K562 (cell line): ENCODE data around the gene EIF4E. TPM values are rescaled to one million over a fixed set of nuclear protein-coding genes. Genes with fewer than 3 reads are reported as not detected.
A peak's percentile ranks its signal among the peaks of the same experiment; 100 is the strongest.

ENCODE experiments used
- ATAC-seq: fragments of 200-7000 bp; cut with Tn5 transposase; 3 replicates; pipeline ENCODE4 v1.9.1; 2020; ENCODE audit warnings: moderate library complexity
- BruUV-seq: library from RNA; stranded (reverse); fragments of 400-500 nt; replicated peaks from 2 replicates; lab custom pipeline; 2021; lab: Mats Ljungman, UMichigan
- CTCF ChIA-PET: fragments of 300-600 bp; formaldehyde crosslinking; extraction: SDS; loops from one replicate; lab custom pipeline; 2021; ENCODE audit warnings: low intra/inter-chr PET ratio; lab: Yijun Ruan, JAX
- POLR2A ChIA-PET: fragments of 300-600, 350-650 bp; sonication (Branson Sonifier 250); formaldehyde crosslinking; extraction: SDS; loops from one replicate; lab custom pipeline; 2021; ENCODE audit warnings: antibody characterized with exemption, inconsistent platforms; lab: Yijun Ruan, JAX
- DNase-seq, 4 experiments: peaks; one replicate each; pipeline versions ENCODE4 v3.0.0 to v3.0.0-alpha.2; 2011 to 2018; ENCODE audit warnings: low spot score in 3 of 4, mixed read lengths in 3 of 4; ENCODE audit errors: extremely low read depth in 1 of 4
- FAIRE-seq: peaks from 2 replicates; lab custom pipeline; 2011; peaks lifted over from hg19 to GRCh38; lab: Jason Lieb, UNC
- H2AFZ ChIP-seq: 2 replicates; pipeline ENCODE4 v1.6.0; 2011; ENCODE audit warnings: low read depth, low read length, control low read depth, inconsistent platforms
- H3K27ac ChIP-seq: fragments of 200-600 bp; 3 replicates; pipeline ENCODE4 v1.8.0; 2011; ENCODE audit warnings: low read depth, mild to moderate bottlenecking, control low read depth, inconsistent platforms, low read length, moderate library complexity, mixed read lengths; ENCODE audit errors: extremely low read depth
- H3K27me3 ChIP-seq, 2 experiments: fragments of 300-600 bp in 1 of 2; 2 replicates in 1 of 2; 3 replicates in 1 of 2; pipeline versions ENCODE4 v1.6.0 to v1.8.0; 2011; ENCODE audit warnings: inconsistent platforms in 2 of 2, low read length in 2 of 2, mild to moderate bottlenecking in 1 of 2, mixed read lengths in 1 of 2, moderate library complexity in 1 of 2; ENCODE audit not compliant: control insufficient read depth in 2 of 2, insufficient read depth in 2 of 2
- H3K36me3 ChIP-seq: fragments of 300-600 bp; 3 replicates; pipeline ENCODE4 v1.8.0; 2011; ENCODE audit warnings: mild to moderate bottlenecking, low read length, inconsistent platforms; ENCODE audit not compliant: control insufficient read depth, insufficient read depth
- H3K4me1 ChIP-seq, 2 experiments: fragments of 200-600 bp in 1 of 2; replicated peaks in 1 of 2; 2 replicates in 1 of 2; 3 replicates in 1 of 2; pipeline versions ENCODE4 v1.5.1 to v1.8.0; 2011; ENCODE audit warnings: inconsistent platforms in 2 of 2, low read length in 2 of 2, mild to moderate bottlenecking in 1 of 2, mixed read lengths in 1 of 2, moderate library complexity in 1 of 2; ENCODE audit not compliant: control insufficient read depth in 2 of 2, insufficient read depth in 2 of 2
- H3K4me2 ChIP-seq: 2 replicates; pipeline ENCODE4 v1.6.1; 2011; ENCODE audit warnings: low read length, control low read depth, inconsistent platforms, mixed read lengths; ENCODE audit not compliant: insufficient read depth
- H3K4me3 ChIP-seq: fragments of 200-600 bp; sonication (generic), shearing (Covaris generic); 2 replicates; pipeline ENCODE4 v1.5.1; 2016; ENCODE audit warnings: control low read depth, inconsistent platforms
- H3K79me2 ChIP-seq: fragments of 200-600 bp; 3 replicates; pipeline ENCODE4 v1.8.0; 2011; ENCODE audit warnings: low read length, inconsistent platforms; ENCODE audit not compliant: control insufficient read depth, insufficient read depth
- H3K9ac ChIP-seq, 2 experiments: 2 replicates each; pipeline versions ENCODE4 v1.6.0 to v1.6.1; 2011; ENCODE audit warnings: low read depth in 2 of 2, low read length in 2 of 2, control low read depth in 1 of 2, inconsistent platforms in 1 of 2, mild to moderate bottlenecking in 1 of 2, mixed read lengths in 1 of 2; ENCODE audit not compliant: insufficient read depth in 1 of 2
- H3K9me1 ChIP-seq: one replicate; pipeline ENCODE4 v1.6.0; 2011; ENCODE audit warnings: inconsistent platforms, mild to moderate bottlenecking, low read length, moderate library complexity; ENCODE audit not compliant: control insufficient read depth, insufficient read depth
- H3K9me3 ChIP-seq: replicated peaks from 2 replicates; pipeline ENCODE4 v1.5.1; 2011; ENCODE audit warnings: low read depth, low read length, inconsistent platforms; ENCODE audit not compliant: control insufficient read depth, insufficient read depth
- H4K20me1 ChIP-seq: replicated peaks from 2 replicates; pipeline ENCODE4 v1.6.1; 2011; ENCODE audit warnings: low read length, inconsistent platforms, mixed read lengths; ENCODE audit not compliant: control insufficient read depth, insufficient read depth
- DPF2 ChIP-seq: fragments of 450-650 bp; IDR thresholded peaks from 2 replicates; pipeline ENCODE4 v1.6.1; 2016
- FOXM1 ChIP-seq, 2 experiments: fragments of 450-650 bp in 1 of 2; sonication (generic) in 1 of 2; formaldehyde crosslinking in 1 of 2; IDR thresholded peaks; 2 replicates each; pipeline versions ENCODE4 v1.6.1 to v1.9.0; 2017 to 2022; ENCODE audit warnings: low read depth in 2 of 2, mild to moderate bottlenecking in 2 of 2, missing genetic modification reagents in 1 of 2, moderate library complexity in 1 of 2
- HMBOX1 ChIP-seq: sonication (generic); IDR thresholded peaks from 2 replicates; pipeline ENCODE4 v1.6.1; 2016
- KDM1A ChIP-seq, 2 experiments: fragments of 450-650 bp; IDR thresholded peaks; 2 replicates each; pipeline ENCODE4 v1.6.1; 2016; ENCODE audit warnings: mild to moderate bottlenecking in 2 of 2
- ZBTB17 ChIP-seq: fragments of 450-650 bp; formaldehyde crosslinking; IDR thresholded peaks from 2 replicates; pipeline ENCODE4 v1.4.0; 2020; ENCODE audit warnings: mild to moderate bottlenecking
- ZEB2 ChIP-seq: fragments of 450-650 bp; IDR thresholded peaks from 2 replicates; pipeline ENCODE4 v1.6.1; 2016
- WGBS: fragments of 100-300 bp; shearing (Covaris generic); methylation state at CpG from one replicate; pipeline ENCODE4 v1.1.6; 2016; ENCODE audit warnings: low coverage, mixed read lengths; ENCODE audit not compliant: insufficient coverage; ENCODE audit errors: missing lambda C conversion rate; 5-methylcytosine and 5-hydroxymethylcytosine counted together
- in situ Hi-C: fragments of 300-500 bp; cut with MboI; formaldehyde crosslinking; loops from 4 replicates; pipeline ENCODE4 v1.15.0; 2018; ENCODE audit warnings: inconsistent platforms, mixed read lengths
- intact Hi-C: fragments of 100-400 bp; cut with micrococcal nuclease; formaldehyde crosslinking; loops from 2 replicates; pipeline ENCODE4 v1.14.2; 2022
- polyA plus RNA-seq, 8 experiments: library from polyadenylated mRNA; depleted of rRNA in 4 of 8; stranded (reverse) in 5 of 8; unstranded in 3 of 8; fragments of >200 nt; fragmentation: Nextera tagmentation in 2 of 8; fragmentation: Illumina TruSeq in 1 of 8; extraction: Ambion mirVana in 2 of 8; extraction: Trizol in 1 of 8; gene quantifications; 2 replicates each; pipeline versions ENCODE4 v1.2.1 to v1.2.3, GENCODE V29; 2011 to 2014; ENCODE audit warnings: inconsistent platforms in 1 of 8, missing spikeins in 1 of 8
- total RNA-seq, 7 experiments: library from RNA; depleted of rRNA in 6 of 7; stranded (reverse); fragments of >200 nt in 6 of 7; fragmentation: Illumina TruSeq in 2 of 7; extraction: Trizol in 2 of 7; gene quantifications; 2 replicates each; pipeline versions ENCODE4 v1.2.1 to v1.2.3, GENCODE V29; 2011 to 2021; ENCODE audit warnings: low replicate concordance in 1 of 7

The EIF4E gene
- total and polyA plus RNA-seq, 9 of the 15 experiments (the other 6 are each of a cell fraction or from before 2014, with no cell fraction given), result 164 to 489 (median 179) TPM

GRCh38 chr4:98864560-98864959 lies 64.4 kb downstream of the EIF4E start (continued):
- TF ChIP-seq FOXM1 (IDR thresholded peaks at IDR 0.05; ENCODE audit: low read depth) (peak; percentile 51; the same call in 1 of the 2 replicates), FOXM1 (CRISPR knock-in tag; IDR thresholded peaks at IDR 0.05; ENCODE audit: low read depth) (no peak), ZEB2 (peak; percentile 69), KDM1A (IDR thresholded peaks at IDR 0.05) (peak; percentile 29 to 50; a peak in 2 of 4 replicates), DPF2 (peak; percentile 78)

- Histone ChIP-seq H3K4me3 (no peak overlapping the region), H4K20me1 (no peaks in the 10 kb centered on the region), H3K36me3 (no peaks in the 10 kb centered on the region), H3K27me3 (no peaks in the 10 kb centered on the region), H3K27ac (0 out of 3 replicates have a peak overlapping the region, but pooled peaks have one; percentile 32), H3K4me2 (no peak overlapping the region), H3K9me3 (no peaks in the 10 kb centered on the region), H2AFZ (peak overlapping the region; percentile 79), H3K9ac (no peak overlapping the region), H3K4me1 (peaks cover 6 to 29% of the 10 kb centered on the region in 2 experiments; a peak in 3 of 5 replicates), H3K9me1 (no peaks in the 10 kb centered on the region), H3K79me2 (no peaks in the 10 kb centered on the region)
- BruUV-seq, result no TSS peak
- no peak for DNase-seq
- WGBS, result 56% methylated on average over 3 of the region's 3 CpGs
- no peak for TF ChIP-seq ZBTB17 (CRISPR knock-in tag)
- TF ChIP-seq HMBOX1, result peak; percentile 38; the same call in 1 of the 2 replicates
- in situ Hi-C loops (no loop called here), intact Hi-C loops (no loop called here)
- ChIA-PET CTCF (no interaction called here), POLR2A (no interaction called here)
- no peak for FAIRE-seq
- no peak for ATAC-seq
These were observed 66.6 kb downstream of the EIF4E start for GRCh38 chr4:98862371-98862770.
